ENCODE results near the gene COL5A1.
"Not testable (repeated sequence)": the region's sequence is repeated elsewhere in the genome, so short reads cannot be mapped to it uniquely, and the experiment has no call there.

The COL5A1 gene

GRCh38 chr9:134639994-134640393 lies 1.6 kb upstream of the COL5A1 start:
- H3K4me1 Mint-ChIP-seq = no peaks in the 10 kb centered on the region
- no peak for ATAC-seq
- no peak overlapping the region for H3K27ac Mint-ChIP-seq
- peaks cover 68% of the 10 kb centered on the region for H3K27me3 Mint-ChIP-seq
- H3K9me3 Mint-ChIP-seq = no peaks in the 10 kb centered on the region
- H3K4me3 Mint-ChIP-seq = no peak overlapping the region
- no peaks in the 10 kb centered on the region for H3K36me3 Mint-ChIP-seq

- H3K4me1 Mint-ChIP-seq = no peaks in the 10 kb centered on the region
- no peak overlapping the region for H3K4me3 Mint-ChIP-seq
- H3K36me3 Mint-ChIP-seq = no peaks in the 10 kb centered on the region
Observed at GRCh38 chr9:134640506-134641172, 964 bp upstream of the COL5A1 start.

GRCh38 chr9:134641990-134642384 lies 384 bp downstream of the COL5A1 start:
- no peaks in the 10 kb centered on the region for H3K4me1 Mint-ChIP-seq
- H3K36me3 Mint-ChIP-seq = no peaks in the 10 kb centered on the region
- no peak overlapping the region for H3K27ac Mint-ChIP-seq
- H3K27me3 Mint-ChIP-seq = peaks cover 61% of the 10 kb centered on the region
- no peak overlapping the region for H3K4me3 Mint-ChIP-seq
- no peak for ATAC-seq
- H3K9me3 Mint-ChIP-seq = no peaks in the 10 kb centered on the region

More at GRCh38 chr9:134640506-134641172, 964 bp upstream of the COL5A1 start:
- no peak overlapping the region for H3K27ac Mint-ChIP-seq
- ATAC-seq = no peak
- no peaks in the 10 kb centered on the region for H3K9me3 Mint-ChIP-seq
- H3K27me3 Mint-ChIP-seq = peaks cover 68% of the 10 kb centered on the region

GRCh38 chr9:134642385-134643181 lies 980 bp downstream of the COL5A1 start:
- Mint-ChIP-seq H3K9me3 (no peaks in the 10 kb centered on the region), H3K36me3 (no peaks in the 10 kb centered on the region), H3K4me1 (no peaks in the 10 kb centered on the region), H3K27me3 (peaks cover 61% of the 10 kb centered on the region), H3K4me3 (no peak overlapping the region), H3K27ac (no peak overlapping the region)
- ATAC-seq = no peak

GRCh38 chr9:134643222-134643671 lies 1.6 kb downstream of the COL5A1 start:
- Mint-ChIP-seq H3K27me3 (peaks cover 60% of the 10 kb centered on the region), H3K4me1 (no peaks in the 10 kb centered on the region), H3K9me3 (no peaks in the 10 kb centered on the region), H3K27ac (no peak overlapping the region), H3K4me3 (no peak overlapping the region), H3K36me3 (no peaks in the 10 kb centered on the region)
- no peak for ATAC-seq

GRCh38 chr9:134644401-134644724 lies 2.8 kb downstream of the COL5A1 start:
- ATAC-seq, H3K36me3 Mint-ChIP-seq, H3K4me3 Mint-ChIP-seq, H3K27ac Mint-ChIP-seq, H3K9me3 Mint-ChIP-seq, H3K4me1 Mint-ChIP-seq: not testable (repeated sequence)
- peaks cover 49% of the 10 kb centered on the region for H3K27me3 Mint-ChIP-seq

- Mint-ChIP-seq H3K9me3 (no peaks in the 10 kb centered on the region), H3K27ac (no peak overlapping the region), H3K4me3 (no peak overlapping the region), H3K36me3 (no peaks in the 10 kb centered on the region), H3K27me3 (peaks cover 43% of the 10 kb centered on the region), H3K4me1 (no peaks in the 10 kb centered on the region)
- ATAC-seq = peak; percentile 7
Observed at GRCh38 chr9:134644725-134645606, 3.4 kb downstream of the COL5A1 start.

- no peaks in the 10 kb centered on the region for H3K4me1 Mint-ChIP-seq
- no peaks in the 10 kb centered on the region for H3K9me3 Mint-ChIP-seq
- no peak overlapping the region for H3K27ac Mint-ChIP-seq
- H3K27me3 Mint-ChIP-seq = peaks cover 35% of the 10 kb centered on the region
- no peaks in the 10 kb centered on the region for H3K36me3 Mint-ChIP-seq
- no peak for ATAC-seq
- H3K4me3 Mint-ChIP-seq = no peak overlapping the region
Observed at GRCh38 chr9:134645607-134646365, 4.2 kb downstream of the COL5A1 start.

GRCh38 chr9:134647359-134648080 lies 5.9 kb downstream of the COL5A1 start:
- no peaks in the 10 kb centered on the region for H3K4me1 Mint-ChIP-seq
- peaks cover 28% of the 10 kb centered on the region for H3K27me3 Mint-ChIP-seq
- ATAC-seq = no peak
- H3K36me3 Mint-ChIP-seq = no peaks in the 10 kb centered on the region
- H3K4me3 Mint-ChIP-seq = no peak overlapping the region
- no peak overlapping the region for H3K27ac Mint-ChIP-seq
- no peaks in the 10 kb centered on the region for H3K9me3 Mint-ChIP-seq

- ATAC-seq = no peak
- Mint-ChIP-seq H3K4me3 (no peak overlapping the region), H3K27me3 (peaks cover 26% of the 10 kb centered on the region), H3K4me1 (no peaks in the 10 kb centered on the region), H3K27ac (no peak overlapping the region), H3K36me3 (no peaks in the 10 kb centered on the region), H3K9me3 (no peaks in the 10 kb centered on the region)
Observed at GRCh38 chr9:134648701-134649530, 7.3 kb downstream of the COL5A1 start.

GRCh38 chr9:134650431-134651190 lies 9.0 kb downstream of the COL5A1 start:
- Mint-ChIP-seq H3K9me3 (no peaks in the 10 kb centered on the region), H3K4me3 (no peak overlapping the region), H3K27ac (no peak overlapping the region), H3K36me3 (no peaks in the 10 kb centered on the region), H3K27me3 (peaks cover 17% of the 10 kb centered on the region), H3K4me1 (no peaks in the 10 kb centered on the region)
- ATAC-seq = no peak

- Mint-ChIP-seq H3K27me3 (peaks cover 12% of the 10 kb centered on the region), H3K4me1 (no peaks in the 10 kb centered on the region), H3K27ac (no peak overlapping the region), H3K36me3 (no peaks in the 10 kb centered on the region), H3K4me3 (no peak overlapping the region), H3K9me3 (no peaks in the 10 kb centered on the region)
- ATAC-seq = no peak
Observed at GRCh38 chr9:134651226-134651905, 9.8 kb downstream of the COL5A1 start.

Measured in stimulated activated memory B cell treated with anti-CD40 and anti-IgM and Interleukin-4, amounts not matched to agents 10 μg/mL and 1 μg/mL and 100 μg/mL, for 72 hours (primary cell).